H1 (cell line): ENCODE results near the gene SDF2L1. TPM values are rescaled to one million over a fixed set of nuclear protein-coding genes. Genes with fewer than 3 reads are reported as not detected.

Experiments used
- HDAC2 ChIP-seq, 2 experiments: fragments of 300-600 bp in 1 of 2; sonication (generic) in 1 of 2; IDR thresholded peaks; 2 replicates each; pipeline ENCODE4 v1.6.1; 2011 to 2012; ENCODE audit warnings: low read depth in 2 of 2, low read length in 2 of 2, mild to moderate bottlenecking in 2 of 2, moderate library complexity in 2 of 2, borderline replicate concordance in 1 of 2, inconsistent platforms in 1 of 2
- NANOG ChIP-seq: IDR thresholded peaks from 2 replicates; pipeline ENCODE4 v1.6.1; 2011; ENCODE audit warnings: low read length, low read depth, mild to moderate bottlenecking, inconsistent platforms; ENCODE audit not compliant: insufficient read depth, poor library complexity, severe bottlenecking
- SUZ12 ChIP-seq: fragments of 200-600 bp; sonication (generic); IDR thresholded peaks from 2 replicates; pipeline ENCODE4 v1.6.1; 2012; ENCODE audit warnings: mild to moderate bottlenecking, inconsistent platforms, low read length, moderate library complexity, mixed read lengths
- polyA plus RNA-seq, 7 experiments: library from polyadenylated mRNA; depleted of rRNA in 3 of 7; stranded (reverse) in 5 of 7; unstranded in 2 of 7; fragments of >200 nt in 5 of 7; fragments of 200-250 nt in 2 of 7; gene quantifications; 1 replicate in 5 of 7; 2 replicates in 1 of 7; 4 replicates in 1 of 7; pipeline versions ENCODE4 v1.2.1 to v1.2.3, GENCODE V29; 2011 to 2013; ENCODE audit warnings: missing spikeins in 2 of 7, mixed read lengths in 2 of 7
- total RNA-seq: library from RNA; stranded (reverse); fragmentation: NEBNext Ultra II Directional; extraction: Animal tissue kit (Norgen Biotek cat#: 25700); gene quantifications from 2 replicates; pipeline ENCODE4 v1.2.1, GENCODE V29; 2021

The SDF2L1 gene
- total and polyA plus RNA-seq, 2 of the 8 experiments (the other 6 are each of a cell fraction or from before 2014, with no cell fraction given), result 51.1 to 59.6 TPM

- TF ChIP-seq HDAC2 (IDR thresholded peaks at IDR 0.05; ENCODE audit: borderline replicate concordance in 1 of 2, low read depth in 2 of 2, low read length in 2 of 2) (no peak), NANOG (no peak), SUZ12 (no peak)
These were observed 43.0 kb downstream of the SDF2L1 start (continued) for GRCh38 chr22:21685164-21685513.
